Activated T-helper 2 cell treated with anti-CD3 and anti-CD28 coated beads, Interferon-gamma antibody, Interleukin-2, Interleukin-4, amounts not matched to agents 10 μg/mL and 5 μg/mL and 100 μg/mL, durations not matched to agents 14 hours and 24 hours and 36 hours (primary cell): ENCODE results near the gene GPC6. TPM values are rescaled to one million over a fixed set of nuclear protein-coding genes. Genes with fewer than 3 reads are reported as not detected.

Experiments used
- DNase-seq: peaks from one replicate; pipeline ENCODE4 v3.0.0; 2021; ENCODE audit warnings: low spot score
- H3K27ac Mint-ChIP-seq: one replicate; pipeline ENCODE4 v1.8.0; 2021; ENCODE audit warnings: mixed read lengths
- H3K27me3 Mint-ChIP-seq: one replicate; pipeline ENCODE4 v1.8.0; 2021; ENCODE audit warnings: low read depth, mixed read lengths
- H3K36me3 Mint-ChIP-seq: one replicate; pipeline ENCODE4 v1.8.0; 2021; ENCODE audit warnings: low read depth, mixed read lengths
- H3K4me1 Mint-ChIP-seq: one replicate; pipeline ENCODE4 v1.8.0; 2021; ENCODE audit warnings: low read depth, mixed read lengths
- H3K4me3 Mint-ChIP-seq: one replicate; pipeline ENCODE4 v1.8.0; 2021; ENCODE audit warnings: low read depth, mild to moderate bottlenecking, moderate library complexity, mixed read lengths
- H3K9me3 Mint-ChIP-seq: one replicate; pipeline ENCODE4 v1.8.0; 2021; ENCODE audit warnings: mixed read lengths
- intact Hi-C: fragments of 100-400 bp; cut with micrococcal nuclease; formaldehyde crosslinking; loops from one replicate; pipeline ENCODE4 v1.15.1; 2023
- total RNA-seq: library from RNA; stranded (reverse); gene quantifications from 2 replicates; pipeline ENCODE4 v1.2.3, GENCODE V29; 2022

GPC6 gene
- total RNA-seq, 1 donor from 2014 or later, result not detected

- Mint-ChIP-seq H3K9me3 (no peaks in the 10 kb centered on the region), H3K27me3 (no peaks in the 10 kb centered on the region), H3K4me1 (no peaks in the 10 kb centered on the region), H3K36me3 (no peaks in the 10 kb centered on the region), H3K27ac (no peak overlapping the region), H3K4me3 (no peak overlapping the region)
- DNase-seq, result no peak
- intact Hi-C loops, result no loop called here
Measured at GRCh38 chr13:93732186-93732585, 505.6 kb downstream of the GPC6 start.

GRCh38 chr13:93736081-93736480 lies 509.5 kb downstream of the GPC6 start:
- intact Hi-C loops, result no loop called here
- Mint-ChIP-seq H3K36me3 (no peaks in the 10 kb centered on the region), H3K27me3 (no peaks in the 10 kb centered on the region), H3K4me1 (no peaks in the 10 kb centered on the region), H3K9me3 (no peaks in the 10 kb centered on the region), H3K4me3 (no peak overlapping the region), H3K27ac (no peak overlapping the region)
- no peak for DNase-seq

- H3K9me3 Mint-ChIP-seq, result no peaks in the 10 kb centered on the region
Measured at GRCh38 chr13:93736909-93737308, 510.3 kb downstream of the GPC6 start.

GRCh38 chr13:93740334-93740733 lies 513.7 kb downstream of the GPC6 start:
- H3K36me3 Mint-ChIP-seq, result no peaks in the 10 kb centered on the region
- H3K4me1 Mint-ChIP-seq, result no peaks in the 10 kb centered on the region
- intact Hi-C loops, result no loop called here
- H3K27me3 Mint-ChIP-seq, result no peaks in the 10 kb centered on the region
- H3K9me3 Mint-ChIP-seq, result no peaks in the 10 kb centered on the region
- DNase-seq, result no peak
- no peak overlapping the region for H3K27ac Mint-ChIP-seq
- no peak overlapping the region for H3K4me3 Mint-ChIP-seq

More at GRCh38 chr13:93736909-93737308, 510.3 kb downstream of the GPC6 start:
- Mint-ChIP-seq H3K27me3 (no peaks in the 10 kb centered on the region), H3K27ac (no peak overlapping the region), H3K36me3 (no peaks in the 10 kb centered on the region), H3K4me3 (no peak overlapping the region), H3K4me1 (no peaks in the 10 kb centered on the region)
- no peak for DNase-seq
- intact Hi-C loops, result no loop called here

GRCh38 chr13:93744033-93744432 lies 517.4 kb downstream of the GPC6 start:
- Mint-ChIP-seq H3K4me3 (no peak overlapping the region), H3K9me3 (no peaks in the 10 kb centered on the region), H3K36me3 (no peaks in the 10 kb centered on the region), H3K4me1 (no peaks in the 10 kb centered on the region), H3K27me3 (no peaks in the 10 kb centered on the region), H3K27ac (no peak overlapping the region)
- intact Hi-C loops, result no loop called here
- DNase-seq, result no peak

- Mint-ChIP-seq H3K9me3 (no peaks in the 10 kb centered on the region), H3K27ac (no peak overlapping the region), H3K4me1 (no peaks in the 10 kb centered on the region), H3K36me3 (no peaks in the 10 kb centered on the region), H3K4me3 (no peak overlapping the region), H3K27me3 (no peaks in the 10 kb centered on the region)
- no peak for DNase-seq
- intact Hi-C loops, result no loop called here
Measured at GRCh38 chr13:93744886-93745285, 518.3 kb downstream of the GPC6 start.

GRCh38 chr13:93745884-93746283 lies 519.3 kb downstream of the GPC6 start:
- no peak overlapping the region for H3K27ac Mint-ChIP-seq
- intact Hi-C loops, result no loop called here
- no peaks in the 10 kb centered on the region for H3K27me3 Mint-ChIP-seq
- no peak overlapping the region for H3K4me3 Mint-ChIP-seq
- H3K4me1 Mint-ChIP-seq, result no peaks in the 10 kb centered on the region
- H3K36me3 Mint-ChIP-seq, result no peaks in the 10 kb centered on the region
- no peak for DNase-seq
- H3K9me3 Mint-ChIP-seq, result no peaks in the 10 kb centered on the region

GRCh38 chr13:93746589-93746988 lies 520.0 kb downstream of the GPC6 start:
- intact Hi-C loops, result no loop called here
- Mint-ChIP-seq H3K27ac (no peak overlapping the region), H3K4me1 (no peaks in the 10 kb centered on the region), H3K4me3 (no peak overlapping the region), H3K27me3 (no peaks in the 10 kb centered on the region), H3K36me3 (no peaks in the 10 kb centered on the region), H3K9me3 (no peaks in the 10 kb centered on the region)
- no peak for DNase-seq

GRCh38 chr13:93750676-93751075 lies 524.1 kb downstream of the GPC6 start:
- Mint-ChIP-seq H3K27ac (no peak overlapping the region), H3K4me1 (no peaks in the 10 kb centered on the region), H3K4me3 (no peak overlapping the region), H3K27me3 (no peaks in the 10 kb centered on the region), H3K9me3 (no peaks in the 10 kb centered on the region), H3K36me3 (no peaks in the 10 kb centered on the region)
- intact Hi-C loops, result loop anchor here (1.0 kb wide), 1 partner anchor 44 kb away; no protein-coding TSS in a partner anchor
- no peak for DNase-seq

GRCh38 chr13:93751117-93751516 lies 524.5 kb downstream of the GPC6 start:
- Mint-ChIP-seq H3K36me3 (no peaks in the 10 kb centered on the region), H3K4me1 (no peaks in the 10 kb centered on the region), H3K27ac (no peak overlapping the region), H3K4me3 (no peak overlapping the region), H3K9me3 (no peaks in the 10 kb centered on the region), H3K27me3 (no peaks in the 10 kb centered on the region)
- intact Hi-C loops, result loop anchor here (1.0 kb wide), 1 partner anchor 43 kb away; no protein-coding TSS in a partner anchor
- DNase-seq, result no peak

- Mint-ChIP-seq H3K9me3 (no peaks in the 10 kb centered on the region), H3K36me3 (no peaks in the 10 kb centered on the region), H3K27me3 (no peaks in the 10 kb centered on the region), H3K4me1 (no peaks in the 10 kb centered on the region), H3K4me3 (no peak overlapping the region), H3K27ac (no peak overlapping the region)
- DNase-seq, result no peak
- intact Hi-C loops, result no loop called here
Measured at GRCh38 chr13:93752541-93752940, 525.9 kb downstream of the GPC6 start.

GRCh38 chr13:93753639-93754038 lies 527.0 kb downstream of the GPC6 start:
- Mint-ChIP-seq H3K36me3 (no peaks in the 10 kb centered on the region), H3K4me3 (no peak overlapping the region), H3K4me1 (no peaks in the 10 kb centered on the region), H3K27me3 (no peaks in the 10 kb centered on the region), H3K9me3 (no peaks in the 10 kb centered on the region), H3K27ac (no peak overlapping the region)
- intact Hi-C loops, result no loop called here
- DNase-seq, result no peak

GRCh38 chr13:93755341-93755740 lies 528.7 kb downstream of the GPC6 start:
- intact Hi-C loops, result no loop called here
- no peaks in the 10 kb centered on the region for H3K9me3 Mint-ChIP-seq

GRCh38 chr13:93758575-93758974 lies 532.0 kb downstream of the GPC6 start:
- DNase-seq, result no peak
- H3K9me3 Mint-ChIP-seq, result no peaks in the 10 kb centered on the region
- no peaks in the 10 kb centered on the region for H3K36me3 Mint-ChIP-seq
- no peaks in the 10 kb centered on the region for H3K27me3 Mint-ChIP-seq
- intact Hi-C loops, result no loop called here
- no peaks in the 10 kb centered on the region for H3K4me1 Mint-ChIP-seq
- no peak overlapping the region for H3K4me3 Mint-ChIP-seq
- H3K27ac Mint-ChIP-seq, result no peak overlapping the region

More at GRCh38 chr13:93755341-93755740, 528.7 kb downstream of the GPC6 start:
- Mint-ChIP-seq H3K36me3 (no peaks in the 10 kb centered on the region), H3K27ac (no peak overlapping the region), H3K4me1 (no peaks in the 10 kb centered on the region), H3K27me3 (no peaks in the 10 kb centered on the region), H3K4me3 (no peak overlapping the region)
- DNase-seq, result no peak
